GM21447 (cell line): Measurements from ENCODE around the gene NR2F1-AS1.

ENCODE experiments used
- ATAC-seq: cut with Tn5 transposase; IDR thresholded peaks from one replicate; pipeline ENCODE4 v1.9.1; 2021; ENCODE audit not compliant: unreplicated experiment

Gene NR2F1-AS1

DNA sequence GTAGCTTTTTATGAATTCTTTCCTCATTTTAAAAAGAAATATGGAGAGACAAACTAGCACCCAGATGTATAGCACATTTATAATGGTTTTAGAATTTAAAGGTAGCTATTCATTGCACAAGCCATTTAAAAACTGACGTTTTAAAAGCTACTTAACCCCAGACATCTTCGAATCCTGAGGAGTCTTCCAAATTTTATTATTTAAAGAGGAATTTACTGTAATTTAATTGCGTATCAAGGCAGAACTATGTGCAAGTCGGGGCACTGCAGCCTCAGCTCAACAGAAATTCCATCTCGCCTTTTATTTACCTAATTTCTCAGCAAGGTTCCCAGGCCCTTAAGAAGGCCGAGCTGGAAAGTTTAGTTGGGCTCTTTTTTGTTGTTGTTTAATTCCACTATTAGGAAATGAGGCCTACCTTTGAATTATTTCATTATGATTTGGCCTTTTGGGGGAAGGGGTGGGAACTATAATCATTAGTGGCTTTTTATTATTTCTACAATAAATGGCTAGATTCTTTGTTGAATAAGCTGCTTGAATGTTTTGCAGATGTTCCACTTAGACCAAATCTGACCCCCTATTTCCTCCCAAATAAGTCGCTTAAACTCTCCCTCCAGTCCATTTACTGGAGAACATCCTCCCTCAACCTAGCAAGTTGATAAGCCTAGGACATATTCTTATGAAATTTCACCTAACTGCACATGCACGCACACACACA lies 22.2 kb upstream of the NR2F1-AS1 start:
- no peak for ATAC-seq

DNA sequence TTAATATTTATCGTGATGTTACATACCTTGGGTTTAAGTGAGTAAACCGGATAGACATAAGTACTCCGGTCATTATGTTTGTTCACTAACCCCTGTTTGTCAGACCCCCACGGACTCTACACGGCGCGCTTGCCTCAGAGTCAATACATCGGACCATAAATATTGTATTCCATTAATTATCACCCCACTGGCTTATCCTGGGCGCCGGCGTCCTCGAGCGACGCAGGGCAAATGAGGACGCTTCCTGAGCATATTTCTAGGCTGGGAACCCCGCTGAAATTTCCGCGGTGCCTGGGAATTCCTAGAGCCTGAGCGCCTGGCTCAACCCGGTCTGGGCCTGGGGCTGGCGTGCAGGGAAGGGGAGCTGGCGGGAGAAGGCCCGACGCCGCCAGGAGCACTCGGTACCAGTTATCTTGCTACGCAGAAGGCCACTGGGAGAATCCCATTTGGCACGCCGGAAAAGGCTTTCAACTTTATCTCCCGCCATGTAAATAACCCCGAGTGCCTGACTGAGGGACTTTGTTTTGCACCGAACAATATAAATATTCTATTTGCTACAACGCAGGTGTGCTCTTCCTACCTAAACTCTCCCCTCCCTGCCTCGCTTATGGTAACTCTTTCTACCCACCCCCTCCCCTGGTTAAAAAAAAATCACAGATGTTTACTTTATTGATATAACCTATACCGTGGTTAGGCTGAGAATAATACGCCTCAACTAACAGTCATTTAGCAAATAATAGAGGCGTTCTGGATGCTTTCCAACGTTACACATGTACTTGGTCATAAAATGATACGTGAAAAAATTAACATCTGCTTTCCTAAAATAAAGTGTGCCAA lies 21.4 kb upstream of the NR2F1-AS1 start:
- no peak for ATAC-seq

DNA sequence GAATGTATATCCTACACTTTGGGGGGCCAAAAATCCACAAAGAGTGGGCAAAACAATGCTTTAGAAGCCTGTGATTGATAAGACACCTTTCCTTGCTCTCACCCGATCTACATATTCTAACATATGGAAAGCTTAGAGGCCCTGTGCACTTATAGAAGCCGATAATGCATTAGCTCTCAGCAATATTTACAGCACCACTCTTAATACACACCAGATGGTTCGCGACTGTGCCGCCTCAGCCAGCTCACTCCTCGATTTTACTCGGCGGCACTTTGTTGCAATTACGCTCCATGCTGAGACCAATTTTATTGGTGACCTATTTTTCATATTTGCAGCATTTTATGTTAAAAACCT lies 20.8 kb upstream of the NR2F1-AS1 start:
- no peak for ATAC-seq

DNA sequence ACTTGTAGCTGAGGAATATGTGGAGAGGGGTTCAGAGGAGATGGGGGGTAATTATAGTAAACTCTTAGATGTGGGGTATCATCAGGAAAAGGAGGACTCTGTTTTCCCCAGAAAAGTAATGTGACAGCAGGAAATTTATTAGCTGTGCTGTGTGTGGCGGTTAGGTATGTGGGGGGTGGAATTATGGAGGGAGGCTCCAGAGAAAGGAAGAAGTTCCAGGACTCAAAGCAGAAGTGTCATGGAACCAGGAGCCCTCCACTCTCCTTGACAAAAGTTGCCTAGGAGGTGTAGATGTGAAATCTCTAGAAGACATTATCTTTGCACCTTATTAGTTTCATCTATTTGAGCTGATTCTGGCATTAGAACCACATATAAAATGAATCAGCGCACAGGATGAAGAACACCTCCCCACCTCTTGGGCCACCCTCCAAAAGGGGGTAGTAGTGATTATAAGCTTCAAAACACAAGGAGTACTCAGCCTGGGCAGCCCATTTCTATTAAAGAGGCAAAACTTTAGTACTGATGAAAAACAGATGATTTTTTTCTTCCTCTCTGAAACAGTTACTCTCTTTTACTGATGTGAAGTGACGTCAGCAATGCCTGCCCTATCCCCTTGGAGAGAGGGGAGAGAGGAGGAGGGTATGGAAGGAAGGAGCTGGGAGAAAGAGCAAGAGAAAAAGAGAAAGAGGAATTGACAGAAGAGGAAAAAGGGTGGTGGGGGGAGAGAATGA lies 20.2 kb upstream of the NR2F1-AS1 start:
- no peak for ATAC-seq

DNA sequence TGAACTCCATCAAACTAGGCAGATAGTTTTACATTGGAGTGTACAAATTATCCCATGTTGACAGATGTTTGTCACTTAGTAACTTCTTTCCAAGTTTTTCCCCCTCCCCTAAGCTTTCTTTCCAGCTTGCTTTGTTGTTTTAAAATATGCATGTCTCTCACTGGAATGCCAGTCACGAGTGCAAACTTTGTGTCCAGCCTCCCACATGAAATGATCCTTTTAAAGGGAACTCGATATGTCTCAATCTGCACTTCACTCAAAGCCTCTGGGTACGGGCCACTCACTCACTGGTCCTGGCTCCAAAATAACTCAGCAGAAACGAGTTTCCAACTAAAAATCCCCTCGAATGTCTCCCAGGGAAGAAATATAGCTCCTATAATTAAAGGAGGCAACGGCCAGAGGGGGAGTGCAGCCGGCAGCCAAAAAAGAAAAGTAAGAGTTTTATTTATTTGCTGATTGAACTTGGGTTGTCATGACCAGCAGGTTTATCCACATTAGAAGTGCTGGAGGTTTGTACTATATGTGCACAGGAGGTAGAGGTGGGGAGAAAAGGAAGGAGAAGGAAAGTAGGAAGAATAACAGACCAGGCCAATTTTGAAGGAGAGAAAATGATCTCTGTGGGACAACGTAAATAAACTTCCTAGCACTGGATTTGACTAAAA lies 19.5 kb upstream of the NR2F1-AS1 start:
- ATAC-seq: no peak

DNA sequence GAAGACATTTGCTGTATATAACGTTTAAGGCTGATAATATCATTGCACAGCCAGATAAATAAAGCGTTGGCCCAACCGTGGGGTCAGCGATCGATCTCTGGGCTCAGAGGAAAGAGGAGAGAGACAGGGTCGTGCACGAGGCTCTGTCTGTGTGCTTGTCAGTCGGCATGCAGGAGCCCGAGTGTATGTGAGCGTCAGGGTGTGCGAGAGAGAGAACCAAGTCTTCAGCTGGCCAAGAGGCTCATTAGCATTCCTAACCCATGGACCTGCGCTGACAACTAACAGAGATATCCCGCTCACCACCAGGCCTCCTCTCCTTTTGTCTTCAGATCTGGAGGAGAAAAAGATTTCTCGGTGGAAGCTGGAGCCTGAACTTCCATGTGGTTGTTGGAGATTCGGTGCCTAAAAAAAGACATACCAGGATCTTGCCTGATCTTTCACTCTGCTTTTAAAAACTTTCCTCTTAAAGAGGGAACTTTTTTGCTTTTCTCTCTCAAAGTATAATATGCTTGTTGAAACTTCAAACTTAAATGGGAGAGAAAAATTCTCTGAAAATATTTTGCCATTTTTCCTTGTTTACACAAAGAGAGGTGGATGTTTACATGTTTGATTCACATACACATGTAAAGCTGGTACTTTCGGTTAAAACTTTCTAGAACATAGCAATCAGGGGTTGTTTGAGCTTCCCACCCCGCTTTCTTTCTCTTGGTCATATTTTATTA lies 18.5 kb upstream of the NR2F1-AS1 start:
- ATAC-seq: no peak

DNA sequence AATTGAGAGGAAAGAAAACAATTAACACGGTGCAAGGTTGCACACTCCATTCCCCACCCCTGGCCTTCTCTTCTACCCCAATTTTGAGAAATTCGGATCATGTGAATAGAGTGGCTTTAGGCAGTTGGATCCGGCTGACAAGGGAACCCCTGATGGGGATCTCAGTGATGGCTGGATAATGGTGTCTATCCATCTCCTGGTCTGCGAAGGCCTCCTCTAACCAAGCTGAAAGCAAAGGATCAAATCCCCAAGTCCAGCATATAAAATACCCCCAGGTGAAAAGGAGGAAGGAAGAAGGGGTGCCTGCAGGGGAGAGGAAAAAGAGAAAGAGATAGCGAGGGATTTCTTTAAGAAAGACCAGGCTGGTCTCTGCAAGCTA lies 18.0 kb upstream of the NR2F1-AS1 start:
- no peak for ATAC-seq

DNA sequence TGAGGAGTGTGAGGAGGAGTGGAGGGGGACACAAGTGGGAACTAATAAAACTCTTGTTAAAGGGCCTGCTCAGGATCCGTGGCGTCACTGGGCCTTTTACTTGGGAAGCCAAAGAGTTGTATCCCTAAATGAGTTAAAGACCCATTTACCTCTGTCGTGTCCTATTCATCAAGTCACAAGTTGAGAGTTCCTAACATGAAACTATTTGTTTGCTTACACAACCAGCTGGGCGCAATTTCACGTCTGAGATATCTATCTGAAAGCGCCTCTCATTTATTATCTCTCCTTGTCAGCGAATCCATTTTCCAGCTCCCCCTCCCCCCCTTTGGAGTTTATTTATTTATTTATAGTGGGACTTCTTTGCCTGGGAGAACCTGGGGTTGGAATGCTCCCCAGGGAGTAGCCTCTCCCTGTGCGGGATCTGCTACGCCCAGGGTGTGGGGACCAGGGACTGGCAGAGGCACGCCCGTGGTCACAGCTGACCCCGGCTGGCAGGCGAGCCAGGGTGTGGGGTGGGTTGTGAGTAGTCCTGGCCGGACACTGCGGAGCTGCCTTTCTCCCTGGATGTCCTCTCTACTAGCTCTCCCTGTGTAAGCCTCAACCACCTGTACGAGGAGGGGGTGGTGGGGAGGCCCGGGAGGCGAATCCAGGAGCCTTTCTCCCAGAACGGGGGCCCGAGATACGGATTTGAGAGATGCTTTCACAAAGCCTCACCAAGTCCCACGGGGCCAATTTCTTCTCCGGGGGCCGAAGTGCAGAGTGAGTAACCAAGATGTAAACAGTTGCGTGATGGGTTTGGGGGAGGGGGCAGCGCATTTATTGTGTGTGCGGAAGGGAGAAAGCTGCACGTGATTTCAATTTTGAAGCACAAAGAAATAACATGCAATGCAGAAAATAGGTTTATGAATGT lies 17.3 kb upstream of the NR2F1-AS1 start:
- ATAC-seq: no peak

DNA sequence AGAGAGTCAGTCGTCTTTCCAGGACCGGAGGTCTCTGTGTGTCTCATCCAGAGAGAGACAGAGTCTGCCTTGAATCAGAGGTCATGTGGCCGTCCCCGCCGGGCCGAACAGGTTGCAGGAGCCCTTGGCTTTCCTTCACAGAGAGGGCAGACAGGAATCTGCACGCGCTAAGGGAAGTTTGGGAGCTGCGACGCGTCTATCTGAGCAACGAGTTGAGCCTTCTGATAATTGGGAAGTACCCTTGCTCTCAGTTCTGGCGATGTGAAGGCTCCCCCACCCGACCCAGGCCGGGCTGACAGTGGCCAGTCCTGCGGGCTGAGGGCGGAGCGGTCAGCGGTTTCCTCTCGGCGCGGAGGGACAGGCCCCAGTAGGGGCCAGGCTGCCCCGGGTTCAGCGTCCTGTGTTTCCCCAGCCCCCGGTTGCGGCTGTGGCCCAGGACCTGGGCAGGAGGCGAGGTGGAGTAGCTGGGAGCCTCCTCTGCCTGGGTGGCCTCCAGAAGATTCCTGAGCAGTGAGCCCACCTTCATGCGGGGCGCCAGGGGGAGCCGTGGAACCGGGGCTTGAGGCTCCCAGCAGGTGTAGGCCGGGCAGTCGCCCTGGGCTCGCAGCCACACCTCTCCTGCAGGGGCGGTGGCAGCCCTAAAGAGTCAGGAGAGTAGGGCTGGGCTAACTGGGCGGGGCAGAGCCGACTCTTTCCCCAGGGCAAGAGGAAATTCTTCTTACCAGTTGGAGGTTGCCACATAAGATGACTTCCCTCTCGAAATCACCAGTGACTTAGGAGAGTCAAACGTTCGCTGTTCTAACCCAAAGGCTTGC lies 15.9 kb upstream of the NR2F1-AS1 start:
- ATAC-seq: no peak

DNA sequence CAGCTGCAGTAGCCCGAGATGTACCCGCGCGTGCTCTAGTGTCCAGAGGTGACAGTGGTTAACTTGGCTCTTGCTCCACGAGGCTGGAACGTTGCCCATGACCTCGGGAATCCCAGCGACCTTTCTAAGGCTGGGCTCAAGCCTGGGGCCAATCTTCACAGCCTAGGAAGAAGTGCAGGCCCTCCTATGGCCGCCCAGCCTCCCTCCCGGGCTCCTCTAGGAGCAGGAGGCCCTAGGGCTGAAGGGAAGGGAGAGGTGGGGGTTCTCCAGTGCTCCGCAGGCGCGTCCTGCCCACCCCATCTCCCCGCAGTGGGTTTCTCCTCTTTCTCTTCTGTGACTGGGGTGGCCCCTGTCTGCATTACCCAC lies 15.3 kb upstream of the NR2F1-AS1 start:
- no peak for ATAC-seq

DNA sequence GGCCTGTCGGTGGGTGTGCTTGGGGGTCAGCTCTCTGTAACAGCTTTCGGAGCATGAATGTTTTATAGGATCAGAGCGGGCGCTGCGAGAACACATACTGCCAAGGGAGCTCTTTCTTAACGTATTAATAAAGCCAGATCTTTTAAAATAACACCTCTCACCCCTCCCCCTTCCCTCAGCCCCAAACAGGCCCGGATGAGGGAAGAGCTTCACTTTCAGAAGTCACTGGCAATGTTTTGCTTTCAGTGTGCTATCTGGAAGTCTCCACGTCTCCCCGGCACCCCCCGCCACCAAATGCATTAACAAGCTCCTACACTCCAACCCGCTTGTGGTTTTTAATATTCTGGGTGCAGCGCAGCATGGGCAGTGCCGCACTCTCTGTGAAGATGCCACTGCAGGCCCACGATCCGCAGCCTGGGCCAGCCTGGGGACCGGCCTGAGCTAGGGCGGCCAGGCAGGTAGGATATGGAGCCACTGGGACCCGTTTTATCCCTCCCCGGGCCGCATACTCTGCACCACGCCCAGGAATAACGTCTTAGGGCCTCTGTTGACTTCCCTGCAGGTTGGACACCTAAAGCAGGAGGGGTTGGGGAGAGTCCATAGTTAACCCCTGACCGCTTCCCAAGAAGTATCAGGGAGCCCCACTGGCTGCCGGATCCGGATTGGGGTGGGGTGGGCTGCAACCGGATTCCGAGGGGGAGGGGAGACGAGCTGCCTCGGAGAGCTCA lies 14.6 kb upstream of the NR2F1-AS1 start:
- ATAC-seq: no peak

DNA sequence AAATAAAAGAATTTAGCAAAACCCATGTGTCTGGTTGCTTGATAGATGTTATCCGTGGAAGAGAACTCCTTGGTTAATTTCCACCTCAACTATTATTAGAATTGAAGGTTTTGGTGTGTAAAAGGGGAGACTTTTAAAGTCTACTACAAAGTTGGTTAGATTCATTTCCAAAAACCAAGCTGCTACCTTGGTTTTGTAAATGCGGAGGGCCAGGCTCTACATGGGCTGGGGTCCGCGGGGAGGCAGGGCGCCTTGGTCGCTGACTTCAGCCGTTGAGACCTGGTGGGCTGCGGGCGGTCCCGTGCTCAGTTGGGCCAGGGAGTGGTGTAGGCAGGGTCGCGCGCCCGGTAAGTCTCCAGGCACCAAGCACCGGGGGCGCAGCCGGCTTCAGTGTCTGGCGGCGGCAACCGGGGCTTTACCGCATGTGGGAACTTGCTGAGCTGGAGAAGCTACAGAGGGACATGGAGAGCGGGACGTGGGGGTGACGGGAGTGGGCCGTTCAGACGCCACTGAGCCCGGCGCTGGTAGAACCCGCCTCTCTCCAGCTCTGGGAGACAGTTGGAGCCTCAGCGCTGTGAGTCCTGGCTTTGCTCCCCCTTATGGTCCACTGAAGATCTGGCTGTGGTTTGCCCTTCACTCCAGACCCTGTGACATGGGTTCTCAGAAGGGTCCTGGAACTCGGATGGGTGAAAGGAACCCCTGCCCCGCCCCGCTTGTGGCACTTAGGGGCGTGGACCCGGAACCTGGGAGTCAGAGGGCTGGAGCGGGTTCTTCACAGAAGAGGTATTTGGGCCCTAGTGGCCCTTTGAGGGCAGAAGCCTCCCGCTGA lies 13.8 kb upstream of the NR2F1-AS1 start:
- ATAC-seq: no peak

DNA sequence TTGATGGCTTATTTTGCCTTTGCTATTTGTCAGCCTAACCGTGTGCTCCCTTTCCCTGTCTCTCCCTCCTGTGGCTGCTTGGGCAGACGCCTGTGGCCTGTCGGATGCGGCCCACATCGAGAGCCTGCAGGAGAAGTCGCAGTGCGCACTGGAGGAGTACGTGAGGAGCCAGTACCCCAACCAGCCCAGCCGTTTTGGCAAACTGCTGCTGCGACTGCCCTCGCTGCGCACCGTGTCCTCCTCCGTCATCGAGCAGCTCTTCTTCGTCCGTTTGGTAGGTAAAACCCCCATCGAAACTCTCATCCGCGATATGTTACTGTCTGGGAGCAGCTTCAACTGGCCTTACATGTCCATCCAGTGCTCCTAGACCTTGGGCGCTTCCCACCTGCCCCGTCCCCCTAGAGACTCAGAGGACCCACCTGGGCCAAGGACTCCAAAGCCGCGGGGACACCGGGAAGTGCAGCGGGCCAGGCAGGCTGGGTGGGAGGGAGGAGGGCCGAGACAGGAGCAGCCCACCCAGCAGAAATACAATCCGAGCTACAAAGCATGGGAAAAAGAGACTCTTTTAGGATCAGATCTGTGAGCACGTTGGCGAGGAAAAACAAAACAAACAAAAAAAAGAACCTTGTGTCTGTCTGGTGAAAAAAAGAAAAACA lies 12.6 kb upstream of the NR2F1-AS1 start:
- ATAC-seq: no peak

DNA sequence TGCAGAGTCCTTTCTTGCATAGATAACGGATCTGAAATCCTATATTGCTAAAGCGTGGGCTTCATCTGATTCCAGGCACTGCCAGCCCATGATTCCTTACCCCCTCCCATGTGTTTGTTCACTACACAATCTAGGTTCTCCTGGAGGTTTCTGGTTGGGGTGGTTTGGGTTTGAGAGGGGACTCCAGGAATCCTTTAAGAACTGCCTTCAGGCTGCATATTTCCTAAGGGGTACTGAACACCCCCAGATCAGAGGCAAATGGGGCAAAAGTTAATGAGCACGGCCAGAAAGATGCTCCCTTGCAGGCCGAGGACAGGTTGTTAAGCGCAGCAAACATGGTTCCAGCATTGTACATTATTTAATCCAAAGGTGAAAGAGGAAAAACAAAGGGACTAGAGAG lies 11.9 kb upstream of the NR2F1-AS1 start:
- no peak for ATAC-seq

DNA sequence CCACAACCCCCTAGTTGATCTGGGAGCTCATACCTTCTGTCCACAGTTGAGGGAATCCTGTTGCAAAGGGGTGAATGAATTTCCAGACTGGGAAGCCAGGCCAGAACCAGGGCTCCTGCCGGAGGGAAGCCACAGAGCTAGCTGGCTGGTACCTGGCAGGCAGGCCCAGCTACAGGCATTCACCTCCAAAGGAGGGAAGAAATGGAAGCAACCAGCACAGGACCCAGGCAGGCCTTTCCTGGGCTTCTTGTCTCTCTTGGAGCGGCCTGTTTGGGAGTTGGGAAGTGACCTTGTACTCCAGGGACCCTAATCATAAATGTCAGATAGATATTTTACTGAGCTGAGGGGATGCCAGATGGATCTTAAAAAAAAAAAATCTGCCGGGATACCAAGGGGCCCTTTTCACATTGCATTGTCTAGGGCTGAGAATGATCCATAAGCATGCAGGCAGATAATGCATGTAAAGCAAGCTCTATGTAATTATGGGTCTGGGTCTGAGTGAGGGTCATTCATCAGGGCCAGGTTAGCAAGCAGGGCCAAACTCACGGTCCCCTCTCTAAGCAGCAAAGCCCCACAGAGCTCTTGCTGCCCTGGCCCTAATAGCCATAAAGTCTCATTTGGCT lies 10.4 kb upstream of the NR2F1-AS1 start:
- ATAC-seq: no peak

DNA sequence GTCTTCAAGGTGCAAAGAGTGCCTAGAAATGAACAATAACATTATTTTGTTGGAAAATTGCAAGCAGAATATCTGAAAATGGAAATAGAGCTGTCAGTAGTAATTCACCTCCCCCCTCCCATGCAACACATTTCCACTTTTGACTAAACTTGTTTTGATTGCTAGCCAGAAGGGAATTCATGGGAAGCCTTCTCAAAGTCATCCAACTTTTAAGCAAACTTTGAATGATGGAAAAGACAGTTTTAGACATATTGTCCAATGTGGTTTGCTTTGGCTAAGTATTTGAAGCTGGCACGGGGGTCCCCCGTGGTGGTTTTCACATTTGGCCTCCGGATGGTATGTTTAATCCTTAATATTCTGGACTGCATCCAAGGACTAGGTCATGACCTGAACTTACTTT lies 9.5 kb upstream of the NR2F1-AS1 start:
- no peak for ATAC-seq

DNA sequence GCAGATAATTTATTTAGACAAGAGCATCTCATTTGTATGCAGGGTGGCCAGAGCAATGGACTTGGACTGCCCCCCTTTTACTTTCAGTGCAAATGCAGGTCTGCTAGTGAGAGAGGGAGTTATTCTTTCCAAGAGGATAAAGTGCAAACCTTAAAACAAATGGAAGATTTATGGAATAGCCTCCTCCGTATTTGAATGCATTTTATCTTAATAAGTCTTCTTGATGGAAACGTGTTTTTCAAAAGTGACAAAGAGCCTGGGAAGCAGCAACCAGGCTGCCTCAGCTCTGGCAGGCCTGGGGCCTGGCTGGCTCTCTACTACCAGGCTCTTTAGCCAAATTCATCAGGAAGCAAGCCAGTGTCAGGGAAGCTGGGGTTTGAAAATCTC lies 8.8 kb upstream of the NR2F1-AS1 start:
- no peak for ATAC-seq
